ENCODE data around the gene KRTAP5-5.

Gene KRTAP5-5

GRCh38 chr11:1628506-1629325, 859 bp upstream of the KRTAP5-5 start:
- DNase-seq (ENCODE audit: insufficient read length, low spot score): peak; percentile 67
- no peak for FAIRE-seq
- no peak for TF ChIP-seq POLR2A (IDR thresholded peaks at IDR 0.05; ENCODE audit: low read depth, low read length)

DNA sequence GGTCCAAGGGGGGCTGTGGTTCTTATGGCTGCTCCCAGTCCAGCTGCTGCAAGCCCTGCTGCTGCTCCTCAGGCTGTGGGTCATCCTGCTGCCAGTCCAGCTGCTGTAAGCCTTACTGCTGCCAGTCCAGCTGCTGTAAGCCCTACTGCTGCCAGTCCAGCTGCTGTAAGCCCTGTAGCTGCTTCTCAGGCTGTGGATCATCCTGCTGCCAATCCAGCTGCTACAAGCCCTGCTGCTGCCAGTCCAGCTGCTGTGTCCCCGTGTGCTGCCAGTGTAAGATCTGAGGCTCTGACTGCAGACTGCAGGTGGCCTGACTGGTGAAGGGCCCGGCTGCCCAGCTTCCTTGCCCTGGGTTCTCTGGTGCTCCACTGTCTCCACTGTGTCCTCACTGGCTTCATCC, 696 bp downstream of the KRTAP5-5 start:
- TF ChIP-seq POLR2A (IDR thresholded peaks at IDR 0.05; ENCODE audit: low read depth, low read length): no peak
- FAIRE-seq (no peak), DNase-seq (ENCODE audit: insufficient read length, low spot score) (no peak)

DNA sequence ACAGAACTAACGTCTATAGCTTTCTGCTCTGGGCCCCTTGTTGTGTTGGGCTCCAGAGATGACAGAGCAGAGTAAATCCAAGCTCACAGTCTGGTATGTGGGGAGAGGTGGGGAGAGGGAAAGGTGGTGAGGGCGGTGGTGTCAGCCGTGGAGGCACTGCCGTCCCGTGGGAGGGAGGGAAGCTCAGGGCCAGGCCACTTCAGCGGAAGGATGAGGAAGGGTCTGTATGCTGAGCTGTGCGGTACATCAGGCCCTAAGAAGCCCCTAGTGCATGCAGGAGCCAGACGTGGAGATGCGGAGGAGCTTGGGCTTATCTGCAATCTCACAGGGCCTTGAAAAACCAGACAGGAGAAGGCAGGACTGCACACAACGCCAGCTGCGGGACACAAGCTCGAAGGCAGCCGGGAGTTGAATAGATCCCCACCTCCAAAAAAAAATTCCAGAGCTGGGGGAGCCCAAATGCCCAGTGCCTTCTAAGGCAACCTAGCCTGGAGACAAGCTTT, 1.5 kb downstream of the KRTAP5-5 start:
- FAIRE-seq: no peak
- no peak for DNase-seq (ENCODE audit: insufficient read length, low spot score)

GRCh38 chr11:1632053-1632714, 2.6 kb downstream of the KRTAP5-5 start:
- no peak for DNase-seq (ENCODE audit: insufficient read length, low spot score)
- no peak for TF ChIP-seq POLR2A (IDR thresholded peaks at IDR 0.05; ENCODE audit: low read depth, low read length)
- FAIRE-seq: no peak

More for the DNA sequence above, 1.5 kb downstream of the KRTAP5-5 start:
- no peak for TF ChIP-seq POLR2A (IDR thresholded peaks at IDR 0.05; ENCODE audit: low read depth, low read length)

GRCh38 chr11:1633864-1634263, 4.3 kb downstream of the KRTAP5-5 start:
- FAIRE-seq: no peak
- no peak for TF ChIP-seq POLR2A (IDR thresholded peaks at IDR 0.05; ENCODE audit: low read depth, low read length)

GRCh38 chr11:1636291-1636950, 6.8 kb downstream of the KRTAP5-5 start:
- no peak for FAIRE-seq

More at GRCh38 chr11:1633864-1634263, 4.3 kb downstream of the KRTAP5-5 start:
- DNase-seq (ENCODE audit: insufficient read length, low spot score): no peak

DNA sequence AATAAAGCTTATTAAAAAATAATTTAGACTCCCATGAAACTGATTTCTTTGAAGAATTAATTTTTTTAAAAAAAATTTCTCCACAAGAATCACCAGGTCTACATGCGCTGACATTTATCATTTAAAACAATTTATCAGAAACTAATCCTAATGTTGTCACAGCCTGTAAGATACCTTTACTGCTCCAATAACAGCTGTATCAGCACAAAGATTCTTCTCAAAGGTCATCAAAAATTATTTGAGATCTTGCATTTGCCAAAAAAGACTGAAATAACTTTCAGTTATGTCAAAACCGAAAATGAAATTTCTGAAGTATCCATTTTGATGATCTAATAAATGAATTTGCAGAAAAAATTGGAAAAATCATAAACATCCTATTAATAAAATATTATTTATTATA, 8.1 kb downstream of the KRTAP5-5 start:
- DNase-seq (ENCODE audit: insufficient read length, low spot score) (no peak), FAIRE-seq (no peak)
- TF ChIP-seq POLR2A (IDR thresholded peaks at IDR 0.05; ENCODE audit: low read depth, low read length): no peak

More at GRCh38 chr11:1636291-1636950, 6.8 kb downstream of the KRTAP5-5 start:
- DNase-seq (ENCODE audit: insufficient read length, low spot score): no peak
- TF ChIP-seq POLR2A (IDR thresholded peaks at IDR 0.05; ENCODE audit: low read depth, low read length): no peak

- no peak for TF ChIP-seq POLR2A (IDR thresholded peaks at IDR 0.05; ENCODE audit: low read depth, low read length)
- no peak for DNase-seq (ENCODE audit: insufficient read length, low spot score)
- FAIRE-seq: no peak
These were observed 8.8 kb downstream of the KRTAP5-5 start for GRCh38 chr11:1638344-1638743.

DNA sequence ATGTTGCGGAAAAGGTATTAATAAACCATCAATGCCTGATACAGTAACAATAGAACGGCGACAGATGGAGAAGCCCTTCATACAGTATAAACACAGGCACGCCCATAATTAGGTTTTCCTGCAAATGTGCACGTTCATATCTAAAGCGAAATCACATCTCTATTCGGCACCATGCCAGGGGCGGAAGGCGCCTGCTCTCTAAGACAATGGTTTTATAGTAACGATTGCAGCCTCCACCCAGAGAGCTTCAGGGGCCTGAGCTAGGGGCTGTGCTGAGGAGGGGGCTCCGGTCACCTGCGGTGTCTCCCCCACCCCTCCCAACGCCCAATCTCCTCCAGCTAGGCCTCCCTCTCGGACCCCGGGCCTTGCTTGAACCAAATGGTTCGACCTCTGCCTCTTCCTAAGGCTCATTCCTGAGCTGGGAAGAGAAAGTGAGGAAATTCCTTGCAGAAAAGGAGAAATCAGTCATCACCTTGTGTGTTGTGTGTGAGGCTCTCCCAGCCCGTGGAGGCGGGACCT, 9.6 kb downstream of the KRTAP5-5 start:
- TF ChIP-seq POLR2A (IDR thresholded peaks at IDR 0.05; ENCODE audit: low read depth, low read length): no peak
- no peak for FAIRE-seq
- no peak for DNase-seq (ENCODE audit: insufficient read length, low spot score)

GRCh38 chr11:1639666-1640065, 10.1 kb downstream of the KRTAP5-5 start:
- no peak for TF ChIP-seq POLR2A (IDR thresholded peaks at IDR 0.05; ENCODE audit: low read depth, low read length)
- FAIRE-seq: no peak
- DNase-seq (ENCODE audit: insufficient read length, low spot score): no peak

GRCh38 chr11:1640076-1640946, 10.7 kb downstream of the KRTAP5-5 start:
- DNase-seq (ENCODE audit: insufficient read length, low spot score) (peak; percentile 79), FAIRE-seq (no peak)
- TF ChIP-seq POLR2A (IDR thresholded peaks at IDR 0.05; ENCODE audit: low read depth, low read length): no peak

GRCh38 chr11:1641096-1641495, 11.5 kb downstream of the KRTAP5-5 start:
- no peak for TF ChIP-seq POLR2A (IDR thresholded peaks at IDR 0.05; ENCODE audit: low read depth, low read length)
- FAIRE-seq (no peak), DNase-seq (ENCODE audit: insufficient read length, low spot score) (no peak)

All from H54 (cell line).